HepG2 (cell line): ENCODE results near the gene ROBO2. TPM values are rescaled to one million over a fixed set of nuclear protein-coding genes. Genes with fewer than 3 reads are reported as not detected.

ENCODE experiments used
- ATAC-seq: fragments of 200-7000 bp; cut with Tn5 transposase; 3 replicates; pipeline ENCODE4 v1.9.1; 2020; ENCODE audit warnings: mild to moderate bottlenecking, moderate library complexity
- BruUV-seq: library from RNA; stranded (reverse); fragments of 400-500 nt; replicated peaks from 2 replicates; lab custom pipeline; 2021; lab: Mats Ljungman, UMichigan
- CTCF ChIA-PET: fragments of 300-600 bp; formaldehyde crosslinking; extraction: SDS; loops from one replicate; lab custom pipeline; 2021; ENCODE audit warnings: low total read pairs, inconsistent platforms, low intra/inter-chr PET ratio; lab: Yijun Ruan, JAX
- POLR2A ChIA-PET: fragments of 350-600 bp; sonication (Branson Sonifier 250); formaldehyde crosslinking; loops from one replicate; lab custom pipeline; 2020; ENCODE audit warnings: antibody characterized with exemption, inconsistent platforms; lab: Yijun Ruan, JAX
- DNase-seq: peaks from one replicate; pipeline ENCODE4 v3.0.0-alpha.2; 2015; ENCODE audit warnings: low spot score
- FAIRE-seq: peaks from 3 replicates; lab custom pipeline; 2011; peaks lifted over from hg19 to GRCh38; lab: Jason Lieb, UNC
- H2AFZ ChIP-seq: one replicate; pipeline ENCODE4 v1.6.1; 2011; ENCODE audit warnings: low read length, inconsistent platforms
- H3K27ac ChIP-seq: fragments of 300-600 bp; 3 replicates; pipeline ENCODE4 v1.8.0; 2011; ENCODE audit warnings: mixed run types, mild to moderate bottlenecking, mixed read lengths, low read length, inconsistent platforms; ENCODE audit not compliant: insufficient read depth; ENCODE audit errors: extremely low read length
- H3K27me3 ChIP-seq, 2 experiments: fragments of 200-600 bp in 1 of 2; 2 replicates in 1 of 2; 3 replicates in 1 of 2; pipeline versions ENCODE4 v1.6.0 to v1.8.0; 2011; ENCODE audit warnings: low read length in 2 of 2, mild to moderate bottlenecking in 2 of 2, moderate library complexity in 2 of 2, inconsistent platforms in 1 of 2; ENCODE audit not compliant: insufficient read depth in 2 of 2, control insufficient read depth in 1 of 2
- H3K36me3 ChIP-seq, 2 experiments: fragments of 200-600 bp in 1 of 2; replicated peaks in 1 of 2; 2 replicates in 1 of 2; 3 replicates in 1 of 2; pipeline versions ENCODE4 v1.5.1 to v1.8.0; 2011; ENCODE audit warnings: low read length in 2 of 2, inconsistent platforms in 1 of 2; ENCODE audit not compliant: insufficient read depth in 2 of 2, control insufficient read depth in 1 of 2
- H3K4me1 ChIP-seq: 2 replicates; pipeline ENCODE4 v1.5.1; 2012; ENCODE audit warnings: low read length, inconsistent platforms; ENCODE audit not compliant: insufficient read depth
- H3K4me2 ChIP-seq: 2 replicates; pipeline ENCODE4 v1.6.0; 2011; ENCODE audit warnings: low read depth, low read length, inconsistent platforms
- H3K4me3 ChIP-seq, 3 experiments: fragments of 200-600 bp in 1 of 3; sonication (generic), shearing (Covaris generic) in 1 of 3; replicated peaks in 1 of 3; 2 replicates each; pipeline ENCODE4 v1.5.1; 2011 to 2016; ENCODE audit warnings: low read length in 3 of 3, inconsistent platforms in 2 of 3, low read depth in 2 of 3, mild to moderate bottlenecking in 2 of 3, control low read depth in 1 of 3, mixed read lengths in 1 of 3; ENCODE audit not compliant: insufficient read depth in 1 of 3
- H3K79me2 ChIP-seq: one replicate; pipeline ENCODE4 v1.6.1; 2011; ENCODE audit warnings: low read length, inconsistent platforms; ENCODE audit not compliant: insufficient read depth
- H3K9ac ChIP-seq: 2 replicates; pipeline ENCODE4 v1.6.0; 2011; ENCODE audit warnings: mild to moderate bottlenecking, low read depth, low read length, inconsistent platforms; ENCODE audit not compliant: insufficient read depth
- H3K9me3 ChIP-seq: 2 replicates; pipeline ENCODE4 v1.5.1; 2012; ENCODE audit warnings: mild to moderate bottlenecking, low read length
- H4K20me1 ChIP-seq: 2 replicates; pipeline ENCODE4 v1.6.0; 2011; ENCODE audit warnings: inconsistent platforms, mild to moderate bottlenecking, low read length, moderate library complexity; ENCODE audit not compliant: insufficient read depth
- AFF4 ChIP-seq: sonication (generic); formaldehyde crosslinking; IDR thresholded peaks from 2 replicates; pipeline ENCODE4 v1.4.0; 2020; ENCODE audit warnings: missing genetic modification reagents
- AKAP8 ChIP-seq: sonication (generic); formaldehyde crosslinking; IDR thresholded peaks from 2 replicates; pipeline ENCODE4 v1.5.1; 2020; ENCODE audit warnings: mild to moderate bottlenecking, missing genetic modification reagents
- CREB1 ChIP-seq, 2 experiments: fragments of 450-650 bp in 1 of 2; IDR thresholded peaks; 2 replicates each; pipeline ENCODE4 v1.6.1; 2016 to 2017; ENCODE audit warnings: control low read depth in 1 of 2, mild to moderate bottlenecking in 1 of 2, missing compliant biosample characterization in 1 of 2, missing genetic modification characterization in 1 of 2
- GATAD1 ChIP-seq: IDR thresholded peaks from 2 replicates; pipeline ENCODE4 v1.6.1; 2016; ENCODE audit warnings: missing genetic modification reagents, missing compliant biosample characterization
- SMAD3 ChIP-seq: sonication (generic); formaldehyde crosslinking; IDR thresholded peaks from 2 replicates; pipeline ENCODE4 v1.4.0; 2020; ENCODE audit warnings: missing genetic modification reagents
- SOX13 ChIP-seq, 3 experiments: fragments of 450-650 bp in 1 of 3; sonication (generic) in 1 of 3; formaldehyde crosslinking in 1 of 3; IDR thresholded peaks in 2 of 3; conservative IDR thresholded peaks in 1 of 3; 2 replicates each; pipeline versions ENCODE4 v1.5.0 to v1.6.1; 2016 to 2020; ENCODE audit warnings: antibody characterized with exemption in 1 of 3, mild to moderate bottlenecking in 1 of 3, missing compliant biosample characterization in 1 of 3, missing genetic modification reagents in 1 of 3, moderate library complexity in 1 of 3
- ZNF557 ChIP-seq: sonication (generic); formaldehyde crosslinking; IDR thresholded peaks from 2 replicates; pipeline ENCODE4 v1.4.0; 2020; ENCODE audit warnings: missing genetic modification reagents
- ZNF589 ChIP-seq: sonication (generic); formaldehyde crosslinking; conservative IDR thresholded peaks from 2 replicates; pipeline ENCODE4 v1.8.0; 2022; ENCODE audit warnings: mild to moderate bottlenecking, moderate library complexity, missing genetic modification reagents
- ZNF672 ChIP-seq: sonication (generic); formaldehyde crosslinking; IDR thresholded peaks from 2 replicates; pipeline ENCODE4 v1.8.1; 2022; ENCODE audit warnings: missing genetic modification reagents
- WGBS: methylation state at CpG from one replicate; pipeline ENCODE4 v1.1.6; 2017; ENCODE audit warnings: low lambda C conversion rate; 5-methylcytosine and 5-hydroxymethylcytosine counted together
- in situ Hi-C: cut with HindIII; loops from 2 replicates; pipeline ENCODE4 v1.10.0; 2017; ENCODE audit warnings: low pct_unique_long_range_greater_than_20kb; ENCODE audit not compliant: extremely low pct_ligation_motif_present
- intact Hi-C: fragments of 100-400 bp; cut with micrococcal nuclease; formaldehyde crosslinking; loops from one replicate; pipeline ENCODE4 v1.10.0; 2022; ENCODE audit not compliant: unreplicated experiment
- polyA plus RNA-seq, 8 experiments: library from polyadenylated mRNA; depleted of rRNA in 3 of 8; stranded (reverse) in 7 of 8; unstranded in 1 of 8; fragments of >200 nt; fragmentation: Illumina TruSeq in 4 of 8; extraction: Trizol in 4 of 8; gene quantifications; 2 replicates each; pipeline versions ENCODE4 v1.2.1 to v1.2.3, GENCODE V29; 2011 to 2016; ENCODE audit warnings: low read depth in 4 of 8, missing spikeins in 1 of 8, mixed read lengths in 1 of 8; ENCODE audit not compliant: insufficient read depth in 1 of 8
- total RNA-seq, 5 experiments: library from RNA; depleted of rRNA; stranded (reverse); fragments of >200 nt; fragmentation: Illumina TruSeq; extraction: Trizol; gene quantifications; 2 replicates each; pipeline ENCODE4 v1.2.3, GENCODE V29; 2016; ENCODE audit warnings: low read depth in 1 of 5

ROBO2 gene
- total and polyA plus RNA-seq, 2 of the 13 experiments (the other 11 are each of a cell fraction or from before 2014, with no cell fraction given) = not detected

DNA sequence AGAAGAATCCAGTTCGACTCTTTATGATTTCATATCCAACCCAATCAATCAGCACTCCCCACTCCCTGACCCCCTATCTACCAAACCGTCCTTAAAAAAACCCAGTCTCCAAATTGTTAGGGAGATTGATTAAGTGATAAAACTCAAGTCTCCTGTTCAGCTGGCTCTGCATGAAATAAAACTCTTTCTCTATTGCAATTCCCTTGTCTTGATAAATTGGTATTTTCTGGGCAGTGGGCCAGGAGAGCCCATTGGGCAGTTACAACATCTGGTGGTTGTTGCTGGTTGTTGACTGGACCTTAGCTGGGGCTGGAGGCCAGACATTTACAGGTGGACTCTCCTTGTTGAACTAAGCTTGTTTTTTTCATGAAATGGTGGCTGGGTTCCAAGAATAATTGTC, 642.3 kb downstream of the ROBO2 start:
- WGBS = 0% methylated on average over 2 of the region's 2 CpGs
- no peak for FAIRE-seq

More for the DNA sequence above, 642.3 kb downstream of the ROBO2 start:
- H3K4me3 ChIP-seq = no peak overlapping the region
- no peaks in the 10 kb centered on the region for H4K20me1 ChIP-seq
- no peak for DNase-seq
- no peaks in the 10 kb centered on the region for H3K4me1 ChIP-seq
- no TSS peak for BruUV-seq
- H3K9me3 ChIP-seq = peaks cover 25% of the 10 kb centered on the region
- no peaks in the 10 kb centered on the region for H3K27me3 ChIP-seq
- no peak overlapping the region for H3K9ac ChIP-seq
- ChIA-PET CTCF (no interaction called here), POLR2A (no interaction called here)
- no peak overlapping the region for H3K27ac ChIP-seq
- no peaks in the 10 kb centered on the region for H3K79me2 ChIP-seq
- no peaks in the 10 kb centered on the region for H3K36me3 ChIP-seq
- no peak overlapping the region for H2AFZ ChIP-seq
- no peak for TF ChIP-seq CREB1 (IDR thresholded peaks at IDR 0.05)
- no peak for TF ChIP-seq CREB1 (CRISPR knock-in tag; IDR thresholded peaks at IDR 0.05)
- no peak for TF ChIP-seq AKAP8 (CRISPR knock-in tag)
- no peak for TF ChIP-seq SMAD3 (CRISPR knock-in tag)
- TF ChIP-seq GATAD1 (CRISPR knock-in tag) = no peak
- TF ChIP-seq ZNF557 (CRISPR knock-in tag) = no peak
- no peak for TF ChIP-seq AFF4 (CRISPR knock-in tag)
- no peak for TF ChIP-seq ZNF672
- no peak for TF ChIP-seq SOX13 (IDR thresholded peaks at IDR 0.05)
- TF ChIP-seq SOX13 (CRISPR knock-in tag; conservative IDR thresholded peaks at IDR 0.05 in 1 of 2, IDR thresholded peaks at IDR 0.05 in 1 of 2) = no peak
- TF ChIP-seq ZNF589 (CRISPR knock-in tag) = no peak
- in situ Hi-C loops = no loop called here
- no peak overlapping the region for H3K4me2 ChIP-seq
- intact Hi-C loops = no loop called here
- ATAC-seq = no peak
